ENCODE results near the gene KRTAP10-1.

DNA sequence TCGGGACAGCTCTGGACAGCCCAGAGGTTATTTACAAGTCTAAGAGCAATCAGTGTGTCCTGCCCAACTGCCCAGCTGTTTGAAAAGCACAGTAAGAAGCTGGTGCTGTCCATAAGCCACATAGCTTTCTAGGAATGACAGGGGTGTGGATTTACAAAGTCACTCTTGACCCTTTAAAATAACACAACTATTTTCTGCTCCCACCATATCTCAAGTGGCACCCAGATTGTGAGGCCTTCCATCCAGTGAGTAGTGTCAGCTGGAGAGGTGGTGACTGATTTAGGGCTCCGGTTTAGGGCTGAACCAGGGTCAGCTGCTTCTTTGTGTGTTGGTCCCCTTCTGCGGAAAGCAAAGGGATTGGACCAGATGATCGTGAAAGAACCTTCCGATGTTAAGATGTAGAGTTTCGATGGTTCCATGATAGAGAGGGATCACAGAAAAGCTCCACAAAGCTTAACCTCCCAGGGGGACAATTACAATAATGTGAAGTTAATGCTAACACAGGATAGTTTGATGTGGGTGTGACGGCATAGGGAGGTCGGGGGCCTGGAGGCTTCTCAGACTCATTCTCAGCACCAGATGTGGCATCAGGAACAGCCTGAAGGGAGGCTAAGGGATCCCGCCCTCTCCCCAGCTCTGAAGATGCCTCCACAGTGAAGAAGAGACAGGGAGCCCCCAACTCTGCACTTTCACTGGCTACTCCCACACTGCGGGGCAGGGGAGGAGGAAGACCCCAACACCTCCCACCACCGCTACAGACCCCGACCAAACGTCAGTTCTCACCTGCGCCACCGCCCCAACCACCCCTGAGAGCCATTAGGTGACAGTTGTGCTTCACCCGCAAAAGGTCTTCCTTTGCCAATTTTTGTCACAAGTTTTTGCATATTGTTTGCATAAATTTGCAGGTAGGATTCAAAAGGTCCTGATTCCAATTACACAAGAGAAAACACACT, 44.1 kb downstream of the KRTAP10-1 start:
- TF ChIP-seq, protein P1, sequence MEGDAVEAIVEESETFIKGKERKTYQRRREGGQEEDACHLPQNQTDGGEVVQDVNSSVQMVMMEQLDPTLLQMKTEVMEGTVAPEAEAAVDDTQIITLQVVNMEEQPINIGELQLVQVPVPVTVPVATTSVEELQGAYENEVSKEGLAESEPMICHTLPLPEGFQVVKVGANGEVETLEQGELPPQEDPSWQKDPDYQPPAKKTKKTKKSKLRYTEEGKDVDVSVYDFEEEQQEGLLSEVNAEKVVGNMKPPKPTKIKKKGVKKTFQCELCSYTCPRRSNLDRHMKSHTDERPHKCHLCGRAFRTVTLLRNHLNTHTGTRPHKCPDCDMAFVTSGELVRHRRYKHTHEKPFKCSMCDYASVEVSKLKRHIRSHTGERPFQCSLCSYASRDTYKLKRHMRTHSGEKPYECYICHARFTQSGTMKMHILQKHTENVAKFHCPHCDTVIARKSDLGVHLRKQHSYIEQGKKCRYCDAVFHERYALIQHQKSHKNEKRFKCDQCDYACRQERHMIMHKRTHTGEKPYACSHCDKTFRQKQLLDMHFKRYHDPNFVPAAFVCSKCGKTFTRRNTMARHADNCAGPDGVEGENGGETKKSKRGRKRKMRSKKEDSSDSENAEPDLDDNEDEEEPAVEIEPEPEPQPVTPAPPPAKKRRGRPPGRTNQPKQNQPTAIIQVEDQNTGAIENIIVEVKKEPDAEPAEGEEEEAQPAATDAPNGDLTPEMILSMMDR (IDR thresholded peaks at IDR 0.05 in 4 of 5, conservative IDR thresholded peaks at IDR 0.05 in 1 of 5): no peak
- no peak for TF ChIP-seq POLR2A (IDR thresholded peaks at IDR 0.05)
